RWPE1 (cell line): ENCODE measurements around the gene KLHL8.

Source experiments
- CTCF ChIA-PET: fragments of 350-600 bp; sonication (Branson Sonifier 250); formaldehyde crosslinking; extraction: SDS; loops from one replicate; lab custom pipeline; 2021; lab: Yijun Ruan, JAX
- POLR2A ChIA-PET: fragments of 400-600 bp; formaldehyde crosslinking; extraction: SDS; loops from one replicate; lab custom pipeline; 2020; ENCODE audit warnings: antibody characterized with exemption; ENCODE audit not compliant: low non-redundant PET; lab: Yijun Ruan, JAX
- DNase-seq: peaks from one replicate; pipeline ENCODE4 v3.0.0; 2012; ENCODE audit warnings: low spot score
- H3K27ac ChIP-seq: fragments of 450-650 bp; 2 replicates; pipeline ENCODE4 v1.5.1; 2017
- CTCF ChIP-seq: fragments of 450-650 bp; conservative IDR thresholded peaks from 2 replicates; pipeline ENCODE4 v1.5.1; 2017; ENCODE audit warnings: low read depth, mild to moderate bottlenecking

KLHL8 gene

DNA sequence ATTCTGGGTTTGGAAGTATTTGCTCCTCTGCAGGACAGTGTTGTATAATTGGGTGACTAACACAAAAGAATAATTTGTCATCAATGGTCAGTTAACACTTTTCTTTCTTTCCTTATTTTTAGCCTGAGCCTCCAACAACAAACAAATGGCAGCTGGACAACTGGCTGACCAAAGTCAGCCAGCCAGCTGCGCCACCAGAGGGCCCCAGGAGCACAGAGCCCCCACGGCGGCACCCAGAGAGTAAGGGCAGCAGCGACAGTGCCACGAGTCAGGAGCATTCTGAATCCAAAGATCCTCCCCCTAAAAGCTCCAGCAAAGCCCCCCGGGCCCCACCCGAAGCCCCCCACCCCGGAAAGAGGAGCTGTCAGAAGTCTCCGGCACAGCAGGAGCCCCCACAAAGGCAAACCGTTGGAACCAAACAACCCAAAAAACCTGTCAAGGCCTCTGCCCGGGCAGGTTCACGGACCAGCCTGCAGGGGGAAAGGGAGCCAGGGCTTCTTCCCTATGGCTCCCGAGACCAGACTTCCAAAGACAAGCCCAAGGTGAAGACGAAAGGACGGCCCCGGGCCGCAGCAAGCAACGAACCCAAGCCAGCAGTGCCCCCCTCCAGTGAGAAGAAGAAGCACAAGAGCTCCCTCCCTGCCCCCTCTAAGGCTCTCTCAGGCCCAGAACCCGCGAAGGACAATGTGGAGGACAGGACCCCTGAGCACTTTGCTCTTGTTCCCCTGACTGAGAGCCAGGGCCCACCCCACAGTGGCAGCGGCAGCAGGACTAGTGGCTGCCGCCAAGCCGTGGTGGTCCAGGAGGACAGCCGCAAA, 106.0 kb downstream of the KLHL8 start:
- no peak for DNase-seq
- CTCF ChIA-PET, result no interaction called here
- TF ChIP-seq CTCF, result no peak
- POLR2A ChIA-PET, result no interaction called here
- no peak overlapping the region for H3K27ac ChIP-seq

GRCh38 chr4:87112063-87112462, 108.4 kb downstream of the KLHL8 start:
- no peak for DNase-seq
- TF ChIP-seq CTCF, result no peak
- ChIA-PET CTCF (no interaction called here), POLR2A (no interaction called here)
- no peak overlapping the region for H3K27ac ChIP-seq
